Measurements from ENCODE around the gene TMF1.

Gene TMF1

DNA sequence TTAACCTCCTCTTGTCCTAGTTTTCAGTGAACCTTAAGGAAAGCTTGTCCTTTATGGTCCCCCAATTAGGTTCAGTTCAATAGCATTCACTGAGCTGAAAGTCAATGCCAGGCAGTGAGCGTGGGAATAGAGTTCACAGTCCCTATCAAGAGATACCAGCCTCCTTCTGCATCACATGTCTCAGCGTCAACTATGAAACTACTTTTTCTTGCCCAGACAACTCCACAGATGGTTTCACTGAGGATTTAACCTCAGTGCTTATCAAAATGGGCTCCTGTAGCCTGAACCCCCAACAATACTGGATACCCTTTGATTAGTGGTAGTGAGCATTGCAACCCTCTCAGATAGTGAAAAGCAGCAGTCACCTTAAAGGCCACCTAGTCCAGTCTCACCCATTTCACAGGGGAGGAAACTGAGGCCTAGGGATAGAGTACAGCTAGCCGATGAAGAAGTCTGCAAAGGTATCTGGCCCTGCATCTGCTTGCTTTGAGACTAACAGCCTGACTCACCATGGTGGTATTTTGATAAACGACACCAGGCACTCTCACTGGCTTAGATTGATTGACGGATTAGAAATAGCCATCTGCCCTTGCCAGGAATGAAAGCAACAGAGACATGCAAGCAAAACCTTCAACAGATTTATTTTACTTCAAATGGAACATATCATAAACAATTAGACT lies 29.6 kb upstream of the TMF1 start:
- DNase-seq (ENCODE audit: low read depth): no peak

DNA sequence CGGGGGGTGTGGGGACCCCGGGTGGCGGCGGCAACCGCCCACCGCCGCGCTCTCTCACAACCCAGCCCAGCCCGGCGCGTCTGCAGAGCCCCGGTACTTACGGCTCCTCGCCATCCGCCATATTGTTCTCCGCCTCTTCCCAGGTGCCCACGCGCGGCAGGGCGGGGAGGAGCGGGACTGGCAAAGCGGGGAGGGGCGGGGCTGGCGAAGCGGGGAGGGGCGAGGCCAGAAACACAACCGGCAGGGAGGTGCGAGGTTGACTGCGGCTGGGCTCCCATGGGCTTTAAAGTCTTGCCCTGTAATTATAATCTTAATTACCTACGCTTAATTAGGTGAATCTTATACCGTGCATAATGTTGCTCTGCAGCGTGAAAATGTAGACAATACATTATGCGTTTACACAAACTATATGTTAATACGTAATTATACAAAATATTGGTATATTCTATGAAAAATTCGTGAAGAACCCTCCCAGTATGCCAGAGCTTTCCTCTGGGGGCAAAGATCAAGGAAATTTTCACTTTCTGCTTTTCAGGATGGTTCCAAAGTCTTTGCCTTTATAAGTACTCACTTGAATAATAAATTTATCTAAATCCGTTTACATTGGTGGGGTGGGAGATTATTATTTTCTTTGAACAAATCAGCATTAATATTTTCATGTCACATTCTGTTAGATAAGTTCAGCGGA lies 28.2 kb upstream of the TMF1 start, which contains the start of gene UBA3:
UBA3 (minus strand) TSS at position 133 of the 688 bp plus-strand sequence; CDS start at position 121, 12 bp downstream.
- peak; percentile 91 for DNase-seq (ENCODE audit: low read depth)

DNA sequence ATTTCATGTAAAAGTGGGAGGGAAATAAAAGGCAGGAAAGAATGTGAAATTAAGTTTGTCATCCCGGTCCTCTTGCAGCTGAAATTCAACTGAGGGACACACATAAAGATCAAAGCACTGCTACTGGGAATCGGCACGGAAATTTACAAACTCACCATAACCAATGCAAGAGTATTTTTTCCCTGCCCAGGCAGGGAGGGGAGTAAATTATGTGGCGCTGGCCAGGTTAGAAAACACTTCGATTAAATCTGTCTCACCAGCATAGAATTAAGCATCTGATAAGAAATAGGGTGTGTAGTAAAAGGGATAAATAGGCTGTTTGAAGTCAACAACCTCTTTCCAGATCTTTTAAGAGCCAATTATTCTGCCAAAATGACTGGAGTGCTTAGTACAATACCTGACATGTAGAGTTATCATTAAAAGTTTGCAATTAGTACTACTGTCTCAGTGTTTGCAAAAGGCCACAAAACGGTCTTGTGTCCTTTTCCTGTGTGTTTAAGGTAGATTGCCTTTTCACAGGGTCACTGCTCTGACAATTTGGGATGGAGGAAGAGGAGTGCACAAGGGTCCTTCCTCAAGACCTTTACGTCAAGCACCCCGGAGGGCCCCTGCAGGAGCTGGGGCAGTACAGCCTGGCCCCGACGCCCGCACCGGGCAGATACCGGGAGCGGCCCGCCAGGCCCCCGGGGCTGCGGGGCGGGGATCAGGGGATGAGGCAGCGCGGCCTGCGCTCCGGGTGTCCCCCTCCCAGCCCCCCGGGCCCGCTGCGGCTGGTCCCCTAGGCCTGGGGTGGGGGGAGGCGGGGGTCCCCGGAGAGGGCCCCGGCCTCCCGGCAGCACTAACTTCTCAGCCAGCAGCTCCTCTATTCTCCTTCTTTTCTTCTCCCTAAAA lies 27.4 kb upstream of the TMF1 start:
- no peak for DNase-seq (ENCODE audit: low read depth)

DNA sequence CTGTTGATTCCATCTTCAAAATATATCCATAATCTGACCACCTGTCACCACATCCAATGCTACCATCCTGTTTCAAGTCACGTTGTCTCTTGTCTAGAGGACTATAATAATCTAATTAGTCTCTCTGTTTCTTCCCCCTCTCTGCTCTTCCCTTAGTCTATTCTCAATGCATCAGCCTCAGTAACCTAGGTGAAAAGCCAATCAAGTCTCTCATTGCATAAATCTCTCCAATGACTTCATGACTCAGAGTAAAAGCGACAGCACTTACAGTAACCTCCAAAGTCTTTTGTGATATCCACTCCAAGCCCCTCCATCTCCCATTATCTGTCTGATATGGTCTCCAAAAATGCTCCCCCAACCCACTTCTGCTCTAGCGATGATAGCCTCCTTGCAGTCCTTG lies 20.8 kb upstream of the TMF1 start:
- no peak for DNase-seq (ENCODE audit: low read depth)

DNA sequence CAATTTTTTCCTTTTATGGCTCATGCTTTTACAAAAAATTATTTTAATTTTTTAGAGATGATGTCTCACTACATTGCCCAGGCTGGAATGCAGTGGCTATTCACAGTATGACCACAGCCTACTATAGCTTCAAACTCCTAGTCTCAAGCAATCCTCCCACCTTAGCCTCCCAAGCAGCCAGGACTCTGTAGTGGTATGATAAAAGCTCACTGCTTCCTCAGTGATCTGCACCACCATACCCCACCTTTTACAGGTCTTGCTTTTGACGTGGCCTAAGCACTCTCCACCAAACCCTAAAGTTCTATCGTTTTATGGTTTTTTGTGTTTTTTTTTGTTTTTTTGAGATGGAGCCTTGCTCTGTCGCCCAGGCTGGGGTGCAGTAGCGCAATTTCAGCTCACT lies 14.0 kb upstream of the TMF1 start:
- no peak for DNase-seq (ENCODE audit: low read depth)

DNA sequence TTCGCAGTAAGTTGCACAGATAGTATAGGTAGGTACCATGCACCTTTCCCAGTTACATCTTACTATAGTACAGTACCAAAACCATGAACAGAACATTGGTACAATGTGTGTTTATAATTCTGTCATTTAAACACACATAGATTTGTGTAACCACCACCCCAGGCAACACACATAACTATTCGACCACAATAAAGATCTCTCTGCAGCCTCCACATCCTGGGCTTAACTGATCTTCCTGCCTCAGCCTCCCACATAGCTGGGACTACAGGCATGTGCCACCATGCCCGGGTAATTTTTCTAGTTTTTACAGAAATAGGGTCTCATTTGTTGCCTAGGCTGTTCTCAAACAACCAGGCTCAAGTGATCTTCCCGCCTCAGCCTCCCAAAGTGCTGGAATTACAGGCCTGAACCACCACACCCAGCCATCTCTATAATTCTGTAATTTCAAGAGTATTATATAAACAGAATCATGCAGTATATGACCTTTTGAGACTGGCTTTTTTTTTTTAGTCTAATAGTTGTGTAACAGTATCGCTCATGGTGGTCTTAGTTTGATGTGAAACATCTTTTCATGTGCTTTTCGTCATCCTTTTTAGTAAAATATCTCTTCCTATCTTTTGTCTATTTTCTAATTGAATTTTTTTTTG lies 13.3 kb upstream of the TMF1 start:
- no peak for DNase-seq (ENCODE audit: low read depth)

DNA sequence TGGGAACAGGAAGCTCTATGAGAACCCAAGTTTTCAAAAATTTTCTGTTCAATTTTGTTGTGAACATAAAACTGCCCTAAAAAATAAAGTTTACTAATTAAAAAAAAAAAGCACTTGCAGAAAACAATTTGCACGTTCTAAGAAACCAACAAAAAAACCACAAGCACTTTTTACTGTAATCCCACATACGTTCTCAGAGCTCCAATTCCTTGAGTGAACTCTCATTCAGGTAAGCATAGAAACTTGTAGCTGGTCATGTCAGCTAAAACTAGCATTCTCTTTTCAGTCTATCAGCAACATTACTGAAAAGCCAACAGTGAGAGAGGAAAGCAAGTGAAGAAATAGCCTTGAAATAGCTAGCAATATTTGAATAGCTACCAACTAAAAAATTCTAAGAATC lies 11.5 kb upstream of the TMF1 start:
- no peak for DNase-seq (ENCODE audit: low read depth)

- DNase-seq (ENCODE audit: low read depth): no peak
These were observed 7.6 kb upstream of the TMF1 start for GRCh38 chr3:69059688-69060087.

DNA sequence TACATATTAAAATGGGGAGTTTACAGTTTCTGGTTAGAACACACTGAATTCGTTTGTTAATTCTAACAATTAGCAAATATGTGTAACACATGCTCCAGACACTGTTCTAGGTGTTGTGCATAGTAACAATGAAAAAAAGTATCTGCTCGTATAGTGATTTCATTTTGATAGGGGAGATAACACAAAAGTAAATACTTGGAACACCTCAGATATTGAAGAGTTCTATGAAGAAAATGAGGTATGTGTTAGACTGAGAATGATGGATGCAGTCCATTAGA lies 6.8 kb upstream of the TMF1 start:
- DNase-seq (ENCODE audit: low read depth): no peak

DNA sequence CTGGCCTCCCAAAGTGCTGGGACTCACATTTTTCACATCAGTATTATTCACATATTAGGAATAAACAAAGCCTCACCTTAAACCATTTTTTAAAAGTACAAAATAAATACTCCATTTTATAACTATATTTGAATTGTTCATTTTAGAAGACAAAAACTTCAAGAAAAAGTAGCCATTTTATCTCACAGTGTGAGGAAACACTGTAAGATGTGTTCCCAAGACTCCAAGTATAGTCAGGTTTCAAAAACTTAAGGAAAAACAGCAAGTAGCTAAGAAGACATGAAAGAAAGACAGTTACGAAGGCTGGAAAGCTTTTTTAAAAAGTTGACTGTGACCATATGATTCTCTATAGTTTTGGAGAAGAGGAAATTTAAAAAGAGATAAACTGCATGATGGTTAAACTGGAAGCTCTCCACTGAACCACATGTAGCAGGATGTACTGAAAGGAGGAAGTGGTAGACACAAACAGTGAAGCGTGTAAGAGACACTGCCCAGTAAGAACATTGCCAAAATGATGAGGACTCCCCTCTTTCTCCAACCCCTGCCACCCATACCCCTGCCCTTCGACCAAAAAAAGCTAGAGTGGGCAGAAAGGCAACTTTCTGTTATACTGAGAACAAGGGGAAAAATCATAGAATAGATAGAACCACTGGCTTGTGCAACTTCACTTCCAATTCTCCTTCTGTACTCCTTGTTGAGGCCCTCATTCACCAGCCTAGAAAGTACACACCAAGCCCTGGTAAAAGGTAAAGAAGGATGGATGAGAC lies 6.2 kb upstream of the TMF1 start:
- no peak for DNase-seq (ENCODE audit: low read depth)

DNA sequence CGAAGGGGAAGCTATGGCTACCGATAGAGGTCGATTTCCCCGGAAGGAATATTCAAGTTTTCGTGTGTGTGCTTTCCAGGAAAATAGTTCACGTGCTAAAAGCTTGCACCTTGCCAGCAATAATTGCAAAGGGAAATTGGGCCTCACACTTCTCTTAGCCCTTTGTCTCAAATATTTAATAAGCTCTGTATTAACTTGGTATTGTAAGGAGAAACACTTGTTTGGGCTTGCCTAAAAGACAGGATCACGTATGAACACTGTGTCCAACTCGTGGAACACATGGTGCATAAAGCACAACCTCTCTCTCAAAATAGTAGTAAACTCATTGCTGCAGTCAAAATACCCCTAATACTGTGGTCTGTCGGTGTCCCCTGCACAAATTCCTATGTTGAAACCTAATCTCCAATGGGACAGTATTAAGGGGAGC lies 352 bp upstream of the TMF1 start:
- DNase-seq (ENCODE audit: low read depth): no peak

GRCh38 chr3:69048990-69049389 lies 3.1 kb downstream of the TMF1 start:
- no peak for DNase-seq (ENCODE audit: low read depth)

- DNase-seq (ENCODE audit: low read depth): no peak
These were observed 7.5 kb downstream of the TMF1 start for GRCh38 chr3:69044608-69045007.

DNA sequence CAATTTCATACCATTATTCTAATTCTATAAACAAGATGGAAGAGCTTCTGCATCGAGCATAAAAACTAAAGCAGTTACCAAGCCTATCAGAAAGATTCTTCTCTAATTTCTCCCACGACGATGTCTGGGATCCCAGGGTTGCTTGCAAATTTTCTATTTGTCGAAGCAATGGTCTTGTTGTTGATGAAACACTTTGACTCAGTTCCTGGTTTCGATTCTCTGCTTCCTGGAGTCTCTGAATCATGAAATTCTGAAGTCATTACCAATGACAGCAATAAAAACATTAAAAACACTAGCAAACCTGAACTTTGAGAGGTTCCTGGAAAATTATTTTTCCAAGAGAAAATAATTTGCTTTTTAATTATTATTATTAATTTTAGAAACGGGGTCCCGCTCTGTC lies 18.7 kb downstream of the TMF1 start:
- no peak for DNase-seq (ENCODE audit: low read depth)

- DNase-seq (ENCODE audit: low read depth): no peak
These were observed 19.4 kb downstream of the TMF1 start for GRCh38 chr3:69032737-69033136.

DNA sequence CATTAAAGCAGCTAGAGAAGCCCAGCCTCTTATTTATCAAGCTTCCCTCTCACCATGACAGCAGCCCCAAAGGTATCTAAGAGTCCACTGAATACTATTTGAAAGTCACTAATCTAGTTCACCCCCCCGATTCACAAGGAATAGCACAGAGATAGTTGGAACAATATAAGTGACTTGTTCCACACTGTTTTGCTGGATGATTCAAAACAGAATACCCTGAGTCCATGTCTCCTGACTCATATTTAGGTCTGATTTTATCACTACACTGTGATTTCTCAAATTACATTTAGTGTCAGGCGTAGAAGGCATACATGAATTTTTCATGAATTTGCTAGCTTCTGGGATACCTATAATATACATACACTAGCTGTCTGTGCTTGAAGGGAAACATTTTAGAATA lies 20.0 kb downstream of the TMF1 start:
- DNase-seq (ENCODE audit: low read depth): no peak

- DNase-seq (ENCODE audit: low read depth): no peak
These were observed 20.5 kb downstream of the TMF1 start for GRCh38 chr3:69031635-69032034.

- DNase-seq (ENCODE audit: low read depth): no peak
These were observed 31.3 kb downstream of the TMF1 start for GRCh38 chr3:69020857-69021256.

- DNase-seq (ENCODE audit: low read depth): no peak
These were observed 31.7 kb downstream of the TMF1 start for GRCh38 chr3:69020424-69020823.

GRCh38 chr3:69016901-69017300 lies 35.2 kb downstream of the TMF1 start:
- DNase-seq (ENCODE audit: low read depth): no peak

DNA sequence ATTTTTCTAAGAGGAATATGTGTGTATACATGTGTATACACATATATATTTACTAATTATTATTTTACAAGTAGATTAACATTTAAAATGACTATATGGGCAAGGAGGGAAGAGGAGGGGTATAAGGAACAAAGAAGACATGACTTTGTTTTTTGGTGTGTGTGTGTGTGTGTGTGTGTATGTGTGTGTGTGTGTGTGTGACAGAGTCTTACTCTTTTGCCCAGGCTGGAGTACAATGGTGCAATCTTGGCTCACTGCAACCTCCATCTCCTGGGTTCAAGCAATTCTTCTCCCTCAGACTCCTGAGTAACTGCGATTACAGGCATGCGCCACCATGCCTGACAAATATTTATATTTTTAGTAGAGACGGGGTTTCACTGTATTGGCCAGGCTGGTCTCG lies 36.0 kb downstream of the TMF1 start:
- no peak for DNase-seq (ENCODE audit: low read depth)

All from stimulated activated CD8-positive, alpha-beta memory T cell treated with anti-CD3 and anti-CD28 coated beads, Interleukin-4, amount 100 ng/mL, for 24 hours (primary cell).